Fibroblast of skin of left quadriceps (primary cell): ENCODE data around the gene SARNP.

Source experiments
- DNase-seq, 2 experiments: peaks; one replicate each; pipeline ENCODE4 v3.0.0-alpha.2; 2013; ENCODE audit warnings: low read depth in 2 of 2

Gene SARNP

DNA sequence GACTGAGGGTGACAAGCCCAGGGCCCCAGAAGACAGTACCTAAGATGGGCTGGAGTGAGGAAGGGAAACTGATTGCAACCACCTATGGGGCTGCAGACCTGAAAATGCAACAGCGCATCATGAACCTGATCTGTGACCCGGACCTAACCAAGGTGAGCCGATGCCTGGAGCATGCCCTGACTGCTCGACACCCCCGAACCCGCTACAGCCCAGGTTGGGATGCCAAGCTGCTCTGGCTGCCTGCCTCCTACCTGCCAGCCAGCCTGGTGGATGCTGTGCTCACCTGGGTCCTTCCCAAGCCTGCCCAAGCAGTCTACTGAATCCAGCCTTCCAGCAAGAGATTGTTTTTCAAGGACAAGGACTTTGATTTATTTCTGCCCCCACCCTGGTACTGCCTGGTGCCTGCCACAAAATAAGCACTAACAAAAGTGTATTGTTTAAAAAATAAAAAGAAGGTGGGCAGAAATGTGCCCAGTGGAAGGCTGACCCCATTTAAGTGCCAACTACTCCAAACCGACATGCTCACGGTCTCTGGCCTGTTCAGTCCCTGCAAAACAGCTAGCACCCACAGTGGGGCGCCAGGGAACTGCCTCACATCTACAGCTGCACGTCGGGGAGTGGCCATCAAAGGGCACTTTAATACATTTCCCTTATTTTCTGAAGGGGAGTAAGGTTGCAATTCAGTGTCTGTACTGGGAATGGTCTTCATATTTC lies 93.1 kb downstream of the SARNP start:
- DNase-seq: no peak

DNA sequence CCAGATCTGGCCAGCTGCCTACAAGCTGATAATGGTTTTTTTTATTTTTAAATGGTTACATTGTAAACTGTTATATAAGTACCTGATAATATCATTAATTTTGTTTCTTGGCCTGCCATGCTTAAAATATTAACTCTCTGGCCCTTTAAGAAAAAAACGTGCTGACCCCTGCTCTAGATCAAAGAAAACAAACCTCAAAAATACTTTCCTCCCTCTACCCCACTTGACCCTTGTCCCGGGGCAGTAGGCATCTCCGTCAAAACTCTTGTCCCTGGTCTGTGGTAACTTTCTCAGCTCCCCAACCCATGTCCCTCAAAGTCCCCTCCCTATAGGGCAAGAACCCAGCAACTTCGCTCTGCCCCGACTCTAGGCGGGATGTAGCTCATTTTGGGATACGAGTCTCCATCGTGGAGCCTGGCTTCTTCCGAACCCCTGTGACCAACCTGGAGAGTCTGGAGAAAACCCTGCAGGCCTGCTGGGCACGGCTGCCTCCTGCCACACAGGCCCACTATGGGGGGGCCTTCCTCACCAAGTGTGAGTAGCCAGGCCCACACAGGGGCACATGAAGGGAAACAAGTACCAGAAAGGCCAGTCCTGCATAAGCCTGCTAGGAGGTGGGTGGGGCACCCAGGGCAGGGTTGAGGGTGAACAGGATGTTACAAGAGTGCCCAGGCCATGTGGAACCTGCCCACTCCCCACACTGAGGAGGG lies 93.9 kb downstream of the SARNP start:
- no peak for DNase-seq

DNA sequence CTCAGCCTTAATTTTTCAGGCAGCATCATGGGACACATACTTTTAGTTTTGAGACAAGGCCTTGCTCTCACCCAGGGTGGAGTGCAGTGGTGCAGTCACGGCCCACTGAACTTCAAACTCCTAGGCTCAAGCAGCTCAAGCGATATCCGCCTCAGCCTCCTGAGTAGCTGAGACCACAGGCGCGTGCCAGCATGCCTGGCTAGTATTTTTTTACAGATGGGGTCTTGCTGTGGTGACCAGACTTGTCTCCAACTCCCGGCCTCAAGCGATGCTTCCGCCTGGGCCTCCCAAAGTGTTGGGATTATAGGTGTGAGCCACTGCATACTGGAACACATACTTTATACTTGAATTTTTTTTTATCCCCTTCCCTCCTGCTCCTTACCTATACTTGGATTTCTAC lies 94.6 kb downstream of the SARNP start:
- DNase-seq: no peak

DNA sequence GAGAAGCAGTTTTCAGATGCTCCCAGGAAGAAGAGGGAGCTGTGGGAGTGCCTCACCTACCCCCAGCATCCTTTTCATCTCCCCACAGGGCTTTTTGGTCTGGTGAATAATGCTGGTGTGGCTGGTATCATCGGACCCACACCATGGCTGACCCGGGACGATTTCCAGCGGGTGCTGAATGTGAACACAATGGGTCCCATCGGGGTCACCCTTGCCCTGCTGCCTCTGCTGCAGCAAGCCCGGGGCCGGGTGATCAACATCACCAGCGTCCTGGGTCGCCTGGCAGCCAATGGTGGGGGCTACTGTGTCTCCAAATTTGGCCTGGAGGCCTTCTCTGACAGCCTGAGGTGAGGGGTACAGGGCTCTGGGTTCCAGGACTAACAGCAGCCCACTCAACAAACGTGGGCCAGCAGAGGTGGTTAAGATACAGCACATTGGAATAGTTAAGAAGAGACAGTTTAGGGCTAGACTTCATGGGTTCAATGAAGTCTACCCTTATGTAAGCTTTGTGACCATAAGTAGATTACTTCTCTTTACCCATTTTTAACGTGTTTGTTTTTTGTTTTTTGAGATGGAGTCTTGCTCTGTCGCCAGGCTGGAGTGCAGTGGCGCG lies 95.8 kb downstream of the SARNP start:
- DNase-seq: no peak

DNA sequence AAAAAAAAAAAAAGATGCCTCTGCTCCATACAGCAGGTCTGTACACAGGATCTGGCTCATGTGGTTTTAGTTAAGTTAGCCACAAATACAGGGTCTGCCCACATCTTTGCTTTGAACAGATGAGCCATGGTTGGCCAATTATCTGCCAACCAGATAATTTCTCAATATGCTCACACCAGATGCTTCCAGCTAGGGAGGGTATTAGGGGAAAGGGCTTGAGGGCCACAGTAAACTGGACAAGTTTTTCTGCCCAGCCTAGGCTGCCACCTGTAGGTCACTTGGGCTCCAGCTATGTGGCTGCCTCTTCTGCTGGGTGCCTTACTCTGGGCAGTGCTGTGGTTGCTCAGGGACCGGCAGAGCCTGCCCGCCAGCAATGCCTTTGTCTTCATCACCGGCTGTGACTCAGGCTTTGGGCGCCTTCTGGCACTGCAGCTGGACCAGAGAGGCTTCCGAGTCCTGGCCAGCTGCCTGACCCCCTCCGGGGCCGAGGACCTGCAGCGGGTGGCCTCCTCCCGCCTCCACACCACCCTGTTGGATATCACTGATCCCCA lies 96.6 kb downstream of the SARNP start:
- DNase-seq: peak; percentile 78 to 83

DNA sequence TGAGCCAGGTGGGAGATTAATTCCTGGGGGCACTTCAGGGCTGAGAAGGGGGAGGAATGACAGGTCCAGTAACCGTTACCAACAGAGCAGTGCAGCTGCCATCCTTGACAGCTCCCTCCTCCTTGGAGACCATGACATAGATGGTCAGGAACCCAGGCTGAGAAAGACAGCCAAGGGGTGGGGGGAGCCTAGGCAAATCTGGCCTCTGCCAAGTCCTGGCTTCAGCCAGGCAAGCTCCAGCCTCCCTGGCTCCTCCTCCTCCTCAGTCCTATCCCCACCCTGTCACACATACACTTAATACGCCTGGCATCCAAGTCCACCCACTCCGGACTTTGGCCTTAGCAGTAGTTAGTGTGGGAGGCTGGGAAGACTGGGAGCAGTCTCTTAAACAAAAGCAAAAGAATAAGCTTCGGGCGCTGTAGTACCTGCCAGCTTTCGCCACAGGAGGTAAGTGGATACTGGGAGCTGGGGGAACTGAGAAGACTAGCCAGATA lies 97.4 kb downstream of the SARNP start, which contains the start of gene RDH5:
Gene RDH5 (plus strand): TSS at position 323 of the 494 bp plus-strand sequence. CDS start 792 bp downstream, outside the sequence.
- DNase-seq: no peak

DNA sequence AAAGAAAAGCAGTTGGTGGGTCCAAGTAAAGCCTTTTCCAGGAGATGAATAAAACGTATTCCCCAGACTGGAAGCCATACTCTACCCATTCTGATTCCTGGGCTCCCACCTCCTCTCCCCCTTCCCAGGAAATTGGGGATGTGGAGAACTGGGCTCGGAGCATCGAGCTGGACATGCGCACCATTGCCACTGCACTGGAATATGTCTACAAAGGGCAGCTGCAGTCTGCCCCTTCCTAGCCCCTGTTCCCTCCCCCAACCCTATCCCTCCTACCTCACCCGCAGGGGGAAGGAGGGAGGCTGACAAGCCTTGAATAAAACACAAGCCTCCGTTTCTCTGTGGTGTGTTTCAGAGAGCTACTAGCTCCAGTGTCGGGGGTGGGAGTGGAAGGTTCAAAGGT lies 98.2 kb downstream of the SARNP start:
- no peak for DNase-seq

DNA sequence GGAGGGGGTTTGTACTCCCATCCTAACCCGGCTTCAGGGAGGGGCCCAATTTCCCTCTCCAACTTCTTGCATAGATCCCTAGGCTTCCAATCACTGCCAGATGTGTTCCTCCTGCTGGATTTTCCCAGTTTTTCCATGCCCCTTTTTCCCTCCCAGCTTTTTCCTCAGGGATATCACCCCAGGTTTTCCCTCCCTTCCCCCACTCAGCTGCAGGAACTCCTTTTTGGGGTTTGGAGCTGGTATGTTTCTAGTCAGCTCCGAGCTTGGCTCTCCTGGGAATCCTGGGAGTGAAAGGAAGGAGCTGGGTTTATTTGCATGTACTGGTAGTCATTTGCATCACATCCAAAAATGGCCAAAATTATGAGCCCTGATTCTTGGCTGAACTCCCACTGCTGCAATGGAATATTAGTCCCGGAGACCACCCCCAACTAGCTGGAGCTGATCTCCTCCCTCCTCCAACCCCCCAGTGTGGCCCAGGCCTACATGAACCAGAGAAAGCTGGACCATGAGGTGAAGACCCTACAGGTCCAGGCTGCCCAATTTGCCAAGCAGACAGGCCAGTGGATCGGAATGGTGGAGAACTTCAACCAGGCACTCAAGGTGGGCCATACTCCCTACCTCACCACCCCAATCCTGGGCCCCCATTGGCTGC lies 98.8 kb downstream of the SARNP start:
- DNase-seq: peak in 1 of 2 experiments; percentile 49

DNA sequence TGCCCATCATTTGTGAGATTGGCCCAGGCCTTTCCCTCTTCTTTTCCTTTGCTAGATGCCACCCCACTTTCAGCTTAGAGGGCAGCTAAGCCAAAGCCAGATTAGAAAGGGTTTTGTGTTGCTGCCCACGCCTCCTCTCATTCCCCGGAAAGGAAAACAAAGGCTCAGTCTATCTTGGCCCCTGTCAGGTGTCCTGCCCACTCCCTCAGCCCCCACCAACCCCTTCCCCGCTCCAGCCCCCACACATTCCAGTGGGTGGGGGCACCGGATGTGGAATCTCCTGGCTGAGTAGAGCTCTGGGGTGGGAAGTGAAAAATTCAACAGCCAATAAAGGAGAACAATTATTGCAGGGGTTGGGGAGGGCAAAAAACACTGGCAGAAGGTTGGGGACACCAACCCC lies 99.5 kb downstream of the SARNP start:
- no peak for DNase-seq

DNA sequence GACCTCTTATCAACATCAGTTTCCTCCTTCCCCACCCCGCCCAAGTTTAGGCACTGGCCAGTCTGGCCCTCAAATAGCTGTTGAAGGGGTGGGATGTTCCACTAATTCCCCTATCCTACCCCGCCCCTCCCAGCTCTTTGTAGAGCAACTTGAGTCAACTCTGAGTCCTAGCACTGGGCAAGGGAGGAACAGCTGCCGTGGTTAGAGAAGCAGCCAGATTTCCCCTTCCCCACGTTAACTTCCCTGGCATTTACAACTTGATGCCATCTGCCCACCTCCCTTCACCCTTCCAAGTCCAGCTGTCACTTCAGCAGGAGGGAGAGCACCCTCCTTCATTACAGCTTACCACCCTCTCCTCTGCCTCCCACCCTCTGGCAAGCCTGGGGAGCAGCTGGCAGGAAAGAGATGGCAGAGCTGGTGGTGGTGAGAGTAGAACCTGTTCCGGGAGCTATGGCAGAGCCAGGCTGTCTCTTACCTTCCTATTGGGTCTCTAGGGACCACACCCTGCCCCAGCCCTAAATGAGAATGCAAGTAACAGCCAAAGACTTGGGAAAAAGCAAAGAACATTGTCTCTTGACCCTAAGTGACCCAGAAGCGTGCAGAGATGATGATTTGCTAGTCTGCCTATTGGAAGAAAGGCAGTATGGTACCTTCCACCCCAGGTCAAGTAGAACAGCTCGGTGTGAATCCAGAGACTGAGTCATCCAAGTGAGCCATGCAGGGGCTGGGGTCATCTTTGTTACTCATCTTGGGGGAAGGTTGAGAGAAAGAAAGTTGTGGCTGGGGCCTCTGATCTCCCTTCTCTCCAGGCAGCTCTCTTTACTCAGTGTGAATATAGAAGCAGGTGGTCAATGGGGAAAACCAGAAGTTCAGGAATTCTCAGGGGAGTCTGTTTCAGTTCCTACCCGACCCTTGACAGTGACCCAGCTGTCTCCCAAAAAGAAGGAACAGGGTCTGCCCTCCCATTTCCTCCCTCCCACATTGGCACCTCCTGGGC lies 100.2 kb downstream of the SARNP start:
- DNase-seq: no peak

DNA sequence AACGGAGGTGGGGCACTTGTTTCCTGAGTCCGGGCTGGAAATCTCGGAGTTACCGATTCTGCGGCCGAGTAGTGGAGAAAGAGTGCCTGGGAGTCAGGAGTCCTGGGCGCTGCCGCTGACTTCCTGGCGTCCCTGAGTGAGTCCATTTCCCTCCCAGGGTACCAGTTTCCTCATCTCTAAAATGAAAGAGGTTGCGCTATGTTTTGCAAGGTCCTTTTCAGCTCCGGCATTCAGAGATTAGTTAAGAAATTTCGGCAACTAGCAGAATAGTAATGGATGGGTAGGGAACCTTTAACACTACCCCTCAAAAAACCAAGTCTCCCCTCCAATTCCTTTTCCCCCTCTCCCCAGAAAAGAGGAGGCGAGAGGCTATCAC lies 101.0 kb downstream of the SARNP start:
- no peak for DNase-seq

DNA sequence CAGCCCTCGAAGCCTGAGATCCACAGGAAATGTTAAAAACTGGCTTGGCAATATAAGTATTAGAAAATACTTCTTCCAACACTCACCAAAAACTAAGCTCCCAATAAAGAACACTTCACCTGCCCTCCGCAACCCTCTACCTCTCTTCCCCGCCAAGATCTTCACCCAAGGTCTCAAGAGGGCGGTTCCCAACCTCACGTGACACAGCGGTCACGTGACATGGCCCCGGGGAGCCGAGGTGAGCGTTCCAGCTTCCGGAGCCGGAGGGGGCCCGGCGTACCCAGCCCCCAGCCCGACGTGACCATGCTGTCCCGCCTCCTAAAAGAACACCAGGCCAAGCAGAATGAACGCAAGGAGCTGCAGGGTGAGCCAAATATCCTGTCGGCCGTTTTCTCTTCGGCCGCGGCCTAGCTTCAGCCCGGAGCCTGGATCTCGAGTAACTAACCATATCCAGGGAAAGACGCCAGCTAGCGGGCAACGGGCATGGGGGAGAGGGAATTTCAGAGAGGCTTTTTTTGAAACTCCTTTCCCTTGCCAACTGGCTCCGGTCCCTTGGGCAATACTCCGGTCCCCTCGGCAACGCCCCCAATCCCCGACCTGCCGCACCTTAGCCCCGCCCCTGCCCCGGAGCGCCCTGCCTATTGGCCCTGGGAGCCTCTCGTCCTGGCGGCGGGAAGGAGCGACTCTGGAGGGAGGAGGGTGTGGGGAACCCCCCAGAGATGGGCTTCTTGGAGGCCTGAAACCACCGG lies 101.5 kb downstream of the SARNP start, which contains the start of gene BLOC1S1:
Gene BLOC1S1 (plus strand): TSS at position 214 of the 749 bp plus-strand sequence. CDS start 6 bp downstream, at position 220.
- peak; percentile 89 to 93 for DNase-seq

DNA sequence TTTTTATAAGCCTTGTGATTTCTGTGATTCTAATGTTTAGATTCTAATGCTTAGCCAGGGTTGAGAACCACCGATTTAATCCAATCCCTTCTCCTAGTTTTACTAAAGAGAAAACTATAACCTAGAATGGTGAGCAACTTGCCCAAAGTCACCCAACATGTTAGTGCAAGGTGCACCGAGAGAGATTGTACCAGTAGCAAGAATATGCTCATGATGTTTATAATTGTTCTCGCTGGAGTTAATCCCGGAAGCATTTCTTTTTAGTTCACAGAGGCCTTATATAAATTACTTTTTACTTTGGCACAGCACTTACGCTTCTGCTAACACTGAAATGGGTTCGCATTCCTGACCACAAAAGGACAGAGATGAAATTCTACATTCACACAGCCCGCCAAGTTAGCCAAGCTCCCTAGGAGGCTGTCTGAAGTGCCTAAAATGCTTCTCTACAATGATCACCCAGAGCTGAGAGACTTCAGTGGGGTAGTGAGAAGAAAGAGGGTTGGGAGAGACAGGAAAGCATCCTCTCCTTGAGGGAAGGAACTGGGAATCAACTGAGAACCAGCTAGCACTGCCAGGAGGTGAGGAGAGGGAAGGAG lies 102.3 kb downstream of the SARNP start:
- no peak for DNase-seq

DNA sequence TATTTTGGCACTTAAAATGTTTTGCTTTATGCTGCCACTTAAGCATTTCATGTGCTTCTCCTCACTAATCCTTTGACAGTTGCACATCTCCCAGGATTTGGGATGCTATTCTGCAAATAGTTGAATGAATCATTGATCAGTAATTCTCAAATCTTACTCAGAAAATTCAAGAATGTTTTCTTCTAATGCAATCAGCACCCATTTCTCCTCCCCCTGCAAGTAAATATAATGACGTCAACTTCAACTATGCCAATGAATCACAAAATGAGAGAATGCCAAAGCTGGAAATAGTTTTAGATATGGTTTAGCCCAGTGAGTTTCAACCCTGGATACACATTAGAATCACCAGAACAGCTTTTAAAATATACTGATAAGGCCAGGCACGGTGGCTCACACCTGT lies 103.8 kb downstream of the SARNP start:
- peak; percentile 72 to 77 for DNase-seq

DNA sequence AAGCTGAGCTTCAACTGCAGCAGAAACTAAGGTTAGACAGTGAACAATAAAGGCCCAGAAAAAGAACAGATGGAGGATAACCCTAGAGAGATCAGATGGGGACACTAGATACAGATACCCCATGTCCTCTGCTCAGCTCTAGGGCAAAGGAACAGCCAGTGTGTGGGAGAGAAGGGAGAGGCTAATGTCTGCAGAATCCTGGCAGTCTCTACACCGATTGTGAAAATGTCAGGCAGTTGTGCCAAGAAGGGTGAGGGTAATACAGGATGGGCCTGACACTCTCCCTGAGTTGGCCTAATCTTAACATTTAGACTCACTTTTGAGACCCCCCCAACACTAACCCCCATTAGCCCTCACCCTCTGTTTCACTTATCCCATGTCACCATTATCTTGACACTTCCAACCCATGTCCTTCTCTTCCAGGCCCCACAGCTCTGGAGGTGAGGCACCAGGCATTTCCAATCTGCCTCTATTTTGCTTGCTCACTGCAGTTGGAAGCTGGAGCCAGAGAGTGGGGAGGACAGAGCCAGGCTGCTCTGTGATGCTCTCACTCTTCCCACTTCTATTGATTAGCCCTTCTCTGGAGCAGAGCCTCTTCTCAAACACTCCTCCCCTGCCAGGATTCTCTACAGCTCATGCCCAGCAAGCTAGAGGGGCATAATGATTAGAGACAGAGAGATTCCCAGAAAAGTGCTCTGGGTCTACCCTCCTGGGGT lies 104.7 kb downstream of the SARNP start:
- DNase-seq: no peak

DNA sequence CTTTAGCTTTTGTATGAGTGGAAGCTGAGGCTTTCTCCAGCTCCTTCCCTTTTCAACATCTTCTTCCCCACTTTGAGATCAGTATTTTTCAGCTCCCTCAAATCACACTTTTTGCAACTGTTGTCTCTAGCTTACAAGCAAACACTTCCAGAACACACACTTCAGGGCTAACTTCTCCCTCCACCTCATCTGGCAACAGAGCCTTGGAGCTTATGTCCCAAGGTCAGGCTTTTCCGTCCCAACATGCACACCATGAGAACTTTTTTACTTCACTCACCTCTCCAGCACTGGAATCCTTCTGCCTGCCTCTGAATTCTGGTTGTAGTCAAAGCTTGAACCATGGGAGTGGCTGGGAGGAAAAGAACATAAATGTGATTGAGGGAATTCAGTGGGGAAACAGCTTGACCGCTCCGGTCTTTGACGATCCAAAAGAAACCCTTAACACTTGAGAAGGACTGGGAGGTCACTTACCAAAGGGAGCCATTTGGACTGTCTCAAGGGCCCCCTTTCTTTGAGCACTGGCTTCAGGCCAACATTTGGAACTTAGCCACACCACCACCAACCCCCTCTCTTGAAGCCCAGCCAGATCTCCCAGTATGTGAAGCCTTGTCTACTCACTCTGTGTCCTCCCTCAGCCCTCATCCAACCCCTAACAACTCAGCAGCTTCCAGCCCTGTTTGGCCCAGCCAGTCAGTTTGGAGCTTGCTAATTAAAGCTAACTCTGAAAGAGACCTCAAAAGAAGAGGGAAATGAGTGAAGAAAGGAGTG lies 105.6 kb downstream of the SARNP start:
- no peak for DNase-seq

DNA sequence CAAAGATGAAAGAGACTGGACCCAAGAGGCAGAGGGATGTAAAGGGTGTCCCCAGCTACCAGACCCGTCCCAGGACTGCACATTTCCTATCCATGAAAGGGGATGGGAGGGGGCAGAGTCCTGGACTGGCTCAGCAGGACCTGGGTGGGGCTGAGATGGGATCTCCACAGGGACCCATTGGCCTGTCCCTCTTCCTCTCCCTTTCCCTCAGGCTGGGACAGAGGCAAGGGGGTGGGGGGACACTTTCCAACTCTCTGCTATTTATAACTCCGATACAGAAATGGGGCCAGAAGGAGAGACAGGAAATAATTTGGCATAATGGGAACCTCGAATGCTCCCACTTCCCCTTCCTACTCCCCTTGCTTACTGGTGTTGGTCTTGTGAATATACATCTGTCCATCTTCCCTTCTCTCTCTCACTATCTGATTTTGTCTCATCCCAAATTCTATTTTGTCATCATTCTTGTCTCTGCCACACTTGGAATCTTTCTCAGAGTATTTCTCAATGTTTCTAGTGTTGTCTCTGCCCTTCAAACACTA lies 108.8 kb downstream of the SARNP start:
- DNase-seq: no peak
